ENCODE data around the gene RMND5A. TPM values are rescaled to one million over a fixed set of nuclear protein-coding genes. Genes with fewer than 3 reads are reported as not detected.

RMND5A gene
- total RNA-seq, 1 donor from 2014 or later, result 45.0 TPM

DNA sequence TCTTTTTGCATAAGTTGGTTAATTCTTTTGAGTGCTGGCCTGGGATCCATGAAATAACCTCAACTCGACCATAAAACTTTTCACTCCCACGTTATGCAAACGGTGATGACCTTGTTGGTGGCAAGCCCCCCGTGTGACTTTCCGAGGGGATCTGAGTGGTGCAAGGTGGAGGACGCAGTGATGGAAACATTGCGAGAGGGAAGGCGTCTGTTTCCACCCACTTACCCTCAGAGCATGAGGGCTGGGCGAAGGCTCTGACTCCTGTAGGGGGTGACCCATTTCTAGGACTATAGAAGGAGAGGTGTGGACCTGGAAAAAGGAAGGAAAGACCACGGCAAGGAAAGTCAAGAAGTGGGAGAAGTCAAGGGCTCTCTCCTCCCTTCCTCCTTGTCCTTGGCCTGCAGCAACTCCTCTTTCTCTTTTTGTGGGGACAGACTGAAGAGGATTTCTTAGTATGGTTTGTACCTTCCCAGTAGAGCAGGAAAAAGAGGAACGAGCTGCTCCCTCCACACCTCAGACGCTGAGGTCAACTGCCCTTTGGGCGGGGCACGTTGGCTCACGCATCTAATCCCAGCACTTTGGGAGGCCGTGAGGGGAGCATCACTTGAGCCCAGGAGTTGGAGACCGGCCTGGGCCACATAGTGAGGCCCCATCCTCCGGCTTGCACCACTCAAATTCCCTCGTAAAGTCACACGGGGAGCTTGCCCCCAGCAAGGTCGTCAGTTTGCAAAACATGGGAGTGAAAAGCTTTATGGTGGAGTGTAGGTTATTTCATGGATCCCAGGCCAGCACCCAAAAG, 86.2 kb downstream of the RMND5A start:
- H3K4me3 Mint-ChIP-seq, result peak overlapping the region; percentile 56
- H3K4me1 Mint-ChIP-seq (ENCODE audit: unreplicated experiment), result peaks cover 5% of the 10 kb centered on the region
- no peaks in the 10 kb centered on the region for H3K36me3 Mint-ChIP-seq

DNA sequence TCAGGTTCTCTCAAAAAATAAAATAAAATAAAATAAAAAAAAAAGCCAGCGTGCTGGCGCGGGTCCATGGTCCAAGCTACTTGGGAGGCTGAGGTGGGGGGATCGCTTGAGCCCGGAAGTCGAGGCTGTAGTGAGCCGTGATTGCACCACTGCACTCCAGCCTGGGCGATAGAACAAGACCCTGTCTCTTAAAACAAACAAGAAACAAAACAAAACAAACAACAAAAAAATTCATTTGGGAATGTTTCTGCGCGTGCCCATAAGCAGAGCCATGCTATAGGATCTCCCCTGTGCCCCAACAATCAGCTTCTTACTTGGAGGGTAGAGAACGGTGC, 87.0 kb downstream of the RMND5A start:
- H3K4me3 Mint-ChIP-seq, result peak overlapping the region; percentile 98
- TF ChIP-seq, protein P1, sequence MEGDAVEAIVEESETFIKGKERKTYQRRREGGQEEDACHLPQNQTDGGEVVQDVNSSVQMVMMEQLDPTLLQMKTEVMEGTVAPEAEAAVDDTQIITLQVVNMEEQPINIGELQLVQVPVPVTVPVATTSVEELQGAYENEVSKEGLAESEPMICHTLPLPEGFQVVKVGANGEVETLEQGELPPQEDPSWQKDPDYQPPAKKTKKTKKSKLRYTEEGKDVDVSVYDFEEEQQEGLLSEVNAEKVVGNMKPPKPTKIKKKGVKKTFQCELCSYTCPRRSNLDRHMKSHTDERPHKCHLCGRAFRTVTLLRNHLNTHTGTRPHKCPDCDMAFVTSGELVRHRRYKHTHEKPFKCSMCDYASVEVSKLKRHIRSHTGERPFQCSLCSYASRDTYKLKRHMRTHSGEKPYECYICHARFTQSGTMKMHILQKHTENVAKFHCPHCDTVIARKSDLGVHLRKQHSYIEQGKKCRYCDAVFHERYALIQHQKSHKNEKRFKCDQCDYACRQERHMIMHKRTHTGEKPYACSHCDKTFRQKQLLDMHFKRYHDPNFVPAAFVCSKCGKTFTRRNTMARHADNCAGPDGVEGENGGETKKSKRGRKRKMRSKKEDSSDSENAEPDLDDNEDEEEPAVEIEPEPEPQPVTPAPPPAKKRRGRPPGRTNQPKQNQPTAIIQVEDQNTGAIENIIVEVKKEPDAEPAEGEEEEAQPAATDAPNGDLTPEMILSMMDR (conservative IDR thresholded peaks at IDR 0.05), result no peak
- H3K27ac Mint-ChIP-seq, result peak overlapping the region; percentile 88
- no peak for DNase-seq (ENCODE audit: extremely low spot score, unreplicated experiment)
- no peaks in the 10 kb centered on the region for H3K36me3 Mint-ChIP-seq
- H3K9me3 Mint-ChIP-seq, result no peaks in the 10 kb centered on the region
- H3K27me3 Mint-ChIP-seq, result peaks cover 3% of the 10 kb centered on the region
- H3K4me1 Mint-ChIP-seq (ENCODE audit: unreplicated experiment), result peaks cover 5% of the 10 kb centered on the region

More for the DNA sequence above, 86.2 kb downstream of the RMND5A start:
- TF ChIP-seq, protein P1 (conservative IDR thresholded peaks at IDR 0.05), result no peak
- Mint-ChIP-seq H3K27ac (no peak overlapping the region), H3K27me3 (peaks cover 3% of the 10 kb centered on the region), H3K9me3 (no peaks in the 10 kb centered on the region)
- DNase-seq (ENCODE audit: extremely low spot score, unreplicated experiment), result no peak

DNA sequence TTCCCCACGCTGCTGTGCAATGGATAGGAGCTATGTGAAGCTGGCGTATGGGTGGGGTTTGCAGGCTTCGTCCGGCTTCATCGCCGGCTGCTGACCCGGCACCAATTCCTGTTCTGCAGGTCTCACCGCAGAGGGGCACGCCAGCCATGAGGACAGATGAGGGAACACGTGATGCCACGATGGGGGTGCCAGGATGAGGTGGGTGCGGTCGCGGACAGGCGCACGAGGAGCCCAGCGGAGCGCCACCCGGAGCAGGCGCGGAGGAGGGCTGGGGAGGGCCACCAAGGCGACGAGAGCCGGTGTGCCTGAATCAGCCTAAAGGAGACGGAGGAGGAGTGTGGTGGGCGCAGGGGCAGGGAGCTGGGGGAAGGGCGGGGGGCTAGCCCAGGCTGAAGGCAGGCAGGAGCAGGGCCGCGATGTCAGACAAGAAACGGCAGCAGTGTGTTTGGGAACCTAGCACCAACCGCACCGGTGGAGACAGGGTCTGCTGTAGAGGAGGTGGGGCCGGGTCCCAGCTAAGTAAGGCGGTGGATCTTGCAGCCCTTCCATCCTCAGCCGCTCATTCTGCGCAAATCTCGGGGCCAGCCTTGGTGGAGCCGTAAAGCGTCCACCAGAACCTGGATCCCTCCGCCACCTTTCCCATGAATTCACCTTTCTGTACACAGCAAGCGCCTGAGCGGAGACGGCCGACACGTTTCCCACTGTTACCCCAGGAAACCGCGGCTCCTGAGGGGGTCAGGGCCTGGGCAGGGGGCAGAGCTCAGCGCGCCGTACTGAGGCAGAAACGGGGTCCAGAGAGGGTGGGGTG, 87.6 kb downstream of the RMND5A start:
- peaks cover 3% of the 10 kb centered on the region for H3K27me3 Mint-ChIP-seq
- H3K4me3 Mint-ChIP-seq, result peak overlapping the region; percentile 98
- H3K9me3 Mint-ChIP-seq, result no peaks in the 10 kb centered on the region
- H3K36me3 Mint-ChIP-seq, result no peaks in the 10 kb centered on the region
- peak overlapping the region; percentile 88 for H3K27ac Mint-ChIP-seq
- no peak for DNase-seq (ENCODE audit: extremely low spot score, unreplicated experiment)
- peaks cover 5% of the 10 kb centered on the region for H3K4me1 Mint-ChIP-seq (ENCODE audit: unreplicated experiment)
- TF ChIP-seq, protein P1 (conservative IDR thresholded peaks at IDR 0.05), result no peak

DNA sequence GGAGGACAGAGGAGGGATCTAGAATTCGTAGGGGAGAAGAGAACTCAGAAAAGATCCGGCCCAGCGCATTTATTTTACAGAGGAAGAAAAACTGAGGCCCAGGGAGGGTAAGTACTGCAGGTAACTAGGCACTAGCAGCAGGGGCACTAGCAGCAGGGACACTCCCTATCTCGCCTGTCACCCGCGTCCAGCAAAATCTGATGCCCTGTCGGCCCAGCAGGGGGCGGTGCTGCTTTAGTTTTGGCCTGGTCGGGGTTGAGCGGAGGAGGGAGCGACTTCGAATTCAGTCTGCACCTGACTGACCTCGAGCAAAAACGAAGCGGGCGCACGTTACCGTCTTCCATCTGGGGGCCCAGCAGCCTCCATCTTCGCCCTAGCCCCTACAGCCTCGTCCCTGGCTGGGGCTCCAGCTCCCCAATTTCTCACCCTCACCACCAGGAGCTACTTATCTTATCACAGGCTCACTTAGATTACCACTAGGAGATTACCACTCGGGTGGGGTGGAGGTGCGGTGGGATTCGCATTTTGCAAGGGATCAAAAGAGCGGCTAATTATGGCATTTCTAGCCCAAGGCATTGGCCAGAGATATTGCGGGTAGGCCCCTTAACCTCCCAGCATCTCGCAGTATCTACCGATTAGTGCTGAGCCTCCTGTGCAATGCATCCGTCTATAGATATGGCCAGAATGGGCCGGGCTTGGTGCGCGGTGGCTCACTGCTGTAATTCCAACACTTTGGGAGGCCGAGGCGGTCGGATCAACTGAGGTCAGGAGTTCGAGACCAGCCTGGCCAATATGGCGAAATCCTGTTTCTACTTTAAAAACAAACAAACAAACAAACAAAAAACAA, 88.4 kb downstream of the RMND5A start:
- H3K4me1 Mint-ChIP-seq (ENCODE audit: unreplicated experiment), result peaks cover 5% of the 10 kb centered on the region
- DNase-seq (ENCODE audit: extremely low spot score, unreplicated experiment), result peak; percentile 93

More for the DNA sequence above, 88.4 kb downstream of the RMND5A start:
- H3K4me3 Mint-ChIP-seq, result peak overlapping the region; percentile 98
- TF ChIP-seq, protein P1 (conservative IDR thresholded peaks at IDR 0.05), result peak; percentile 97
- peak overlapping the region; percentile 88 for H3K27ac Mint-ChIP-seq
- H3K9me3 Mint-ChIP-seq, result no peaks in the 10 kb centered on the region
- H3K36me3 Mint-ChIP-seq, result no peaks in the 10 kb centered on the region
- H3K27me3 Mint-ChIP-seq, result peaks cover 3% of the 10 kb centered on the region
